CD4-positive, alpha-beta T cell treated with Interleukin-21 for 1 hour (primary cell): ENCODE data around the gene ADRA2C.

Experiments used
- DNase-seq: peaks from one replicate; pipeline ENCODE4 v3.0.0-alpha.2; 2020

The ADRA2C gene

DNA sequence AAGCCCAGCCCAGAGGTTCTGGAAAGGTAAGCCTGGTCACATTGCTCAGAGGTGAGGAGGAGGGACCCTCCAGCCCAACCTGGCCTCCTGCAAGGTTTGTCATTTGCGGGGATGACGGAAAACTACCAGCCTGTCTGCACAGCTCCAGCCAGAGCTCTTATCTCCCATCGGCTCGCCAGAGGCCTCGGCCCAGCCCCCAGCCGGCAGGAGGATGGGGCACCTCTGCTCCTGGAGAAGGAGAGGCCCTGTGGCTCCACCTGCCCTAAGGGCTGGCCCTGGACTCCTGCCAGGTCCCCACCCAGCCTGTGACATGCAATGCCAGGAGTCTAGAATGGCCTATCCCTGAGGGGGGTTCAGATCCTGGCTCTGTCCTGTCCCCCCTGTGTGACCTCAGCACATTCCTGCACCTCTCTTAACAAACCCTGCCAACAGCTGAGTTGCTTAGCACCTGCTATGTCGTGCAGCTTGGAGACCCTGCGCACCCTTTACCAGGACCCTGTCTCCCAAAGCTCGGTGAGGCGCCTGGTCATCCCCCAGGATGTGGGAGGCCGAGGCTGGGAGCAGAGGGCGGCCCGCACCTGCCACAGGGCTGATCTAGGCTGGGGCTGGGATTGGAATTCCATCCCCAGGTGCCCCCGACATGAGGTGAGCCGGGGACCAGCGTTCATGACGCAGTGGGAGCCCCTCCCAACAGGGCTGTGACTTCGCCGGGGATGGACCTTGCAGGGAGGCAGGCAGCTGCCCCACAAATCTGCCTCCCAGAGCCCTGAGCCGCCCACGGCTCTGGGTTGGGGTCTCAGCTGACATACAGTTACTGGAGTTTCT, 14.4 kb downstream of the ADRA2C start:
- DNase-seq, result no peak

- DNase-seq, result no peak
These were observed 15.2 kb downstream of the ADRA2C start for GRCh38 chr4:3781193-3781886.

DNA sequence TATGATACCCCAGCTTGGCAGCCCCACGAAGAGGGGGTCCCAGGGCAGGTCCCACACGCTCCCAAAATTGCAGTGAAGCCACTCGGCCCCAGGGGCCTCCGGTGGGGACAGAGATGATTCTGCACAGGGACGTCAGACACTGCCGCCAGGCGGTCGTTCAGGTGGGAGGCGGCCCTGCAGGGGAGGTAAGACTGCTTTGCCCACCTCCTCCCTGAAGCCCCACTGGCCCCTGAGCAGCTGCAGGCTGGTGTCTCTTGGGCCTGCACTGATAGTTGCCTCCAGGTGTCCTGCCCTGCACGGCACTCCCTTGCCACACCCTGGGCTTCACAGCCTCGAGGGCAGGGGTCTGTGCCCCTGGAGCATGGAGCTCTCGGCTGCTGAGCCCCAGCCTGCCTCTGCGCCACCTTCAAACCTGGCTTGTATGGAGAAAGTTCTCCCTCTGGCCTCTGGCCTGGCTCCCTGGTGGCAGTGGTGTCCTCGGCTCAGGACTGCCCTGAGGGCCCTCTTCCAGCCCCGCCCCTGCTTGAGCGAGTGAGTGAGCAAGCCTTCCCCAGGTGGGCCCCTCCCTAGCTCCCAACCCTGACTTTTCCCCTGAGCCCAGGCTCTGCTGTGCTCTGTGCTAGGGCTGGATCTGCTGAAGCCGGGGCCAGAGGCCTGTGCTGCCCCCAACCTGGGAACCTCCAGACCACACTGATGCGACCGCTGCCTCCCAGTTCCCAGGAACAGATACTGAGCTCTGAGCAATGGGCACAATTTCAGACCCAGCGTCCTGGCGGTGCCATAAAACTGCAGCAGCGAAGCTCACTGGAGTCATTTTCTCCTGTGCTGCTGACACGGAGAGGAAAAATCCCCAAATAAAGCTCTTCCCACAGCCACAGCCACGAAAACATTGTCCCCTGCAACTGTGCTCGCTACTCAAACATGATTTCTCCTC, 16.1 kb downstream of the ADRA2C start:
- DNase-seq, result no peak

DNA sequence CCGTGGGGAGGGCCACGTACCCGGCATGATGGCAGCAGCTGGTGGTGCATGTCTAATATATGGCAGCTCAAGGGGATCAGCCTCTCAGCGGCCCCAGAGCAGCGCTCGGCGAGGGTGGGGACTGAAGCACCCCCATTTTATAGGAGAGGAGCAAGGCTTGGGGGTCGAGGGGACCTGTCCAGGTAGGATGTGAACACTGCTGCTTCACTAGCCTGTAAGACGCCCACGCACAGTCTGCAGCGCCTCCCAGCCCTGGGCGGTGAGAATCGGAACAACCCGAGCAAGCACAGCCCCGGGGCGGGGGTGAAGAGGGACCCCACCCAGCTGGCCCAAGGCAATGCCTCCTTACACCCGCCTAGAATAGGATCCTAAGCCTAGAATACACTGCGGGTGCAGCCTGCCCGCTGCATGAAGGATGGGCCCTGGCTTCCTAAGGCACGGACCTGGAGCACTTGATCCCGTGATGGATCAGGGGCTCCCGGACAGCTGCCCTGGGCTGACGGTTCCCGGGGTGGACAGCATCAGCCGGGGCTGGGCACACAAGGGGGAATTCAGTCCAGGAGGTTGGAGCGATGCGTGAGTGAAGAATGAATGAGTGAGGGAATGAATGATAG, 17.6 kb downstream of the ADRA2C start:
- DNase-seq, result no peak

- DNase-seq, result no peak
These were observed 18.5 kb downstream of the ADRA2C start for GRCh38 chr4:3784454-3785291.

DNA sequence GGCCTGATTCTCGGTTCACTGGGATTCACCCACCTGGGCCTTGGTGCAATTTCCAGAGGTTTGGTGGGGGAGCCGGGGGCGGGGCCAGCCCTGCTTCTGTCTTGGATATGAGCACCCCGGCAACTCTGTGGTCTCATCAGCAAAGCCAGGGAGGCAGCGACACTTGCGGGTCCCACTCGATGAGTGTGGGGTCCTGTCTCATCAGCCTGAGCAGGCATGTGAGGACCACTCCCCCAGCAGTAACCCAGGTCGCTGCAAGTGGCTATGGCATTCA, 19.0 kb downstream of the ADRA2C start:
- DNase-seq, result no peak

DNA sequence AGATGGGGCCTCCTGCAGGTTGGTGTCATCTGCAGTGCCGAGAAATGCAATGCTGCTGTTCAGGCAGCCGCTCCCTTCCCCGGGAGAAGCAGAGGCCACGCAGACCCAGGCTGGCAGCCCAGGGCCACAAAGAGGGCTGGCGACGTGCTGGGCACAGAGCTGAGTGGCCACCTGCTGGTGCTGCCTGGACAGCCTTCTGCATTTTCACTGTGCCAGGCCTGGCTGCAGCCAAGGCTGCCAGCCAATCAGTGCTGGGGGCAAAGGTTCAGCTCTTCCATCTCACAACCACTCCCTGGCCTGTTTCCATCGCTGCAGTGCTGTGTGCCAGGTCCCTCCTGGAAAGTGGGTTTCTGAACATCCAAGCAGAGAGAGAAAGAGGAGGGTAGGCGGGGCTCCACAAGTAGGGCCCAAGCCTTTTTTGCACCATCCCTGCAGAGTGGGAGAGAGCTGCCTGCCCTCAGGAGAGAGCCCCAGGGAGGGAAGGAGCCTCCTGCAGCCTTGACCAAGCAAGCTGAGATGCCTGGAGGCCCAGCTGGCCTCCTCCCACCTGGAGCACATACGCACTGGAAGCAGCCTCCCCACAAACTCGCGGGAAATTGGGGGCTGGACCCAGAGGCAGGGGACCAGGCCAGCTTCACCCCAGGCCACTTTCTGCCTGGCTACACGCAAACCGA, 20.1 kb downstream of the ADRA2C start:
- DNase-seq, result no peak

DNA sequence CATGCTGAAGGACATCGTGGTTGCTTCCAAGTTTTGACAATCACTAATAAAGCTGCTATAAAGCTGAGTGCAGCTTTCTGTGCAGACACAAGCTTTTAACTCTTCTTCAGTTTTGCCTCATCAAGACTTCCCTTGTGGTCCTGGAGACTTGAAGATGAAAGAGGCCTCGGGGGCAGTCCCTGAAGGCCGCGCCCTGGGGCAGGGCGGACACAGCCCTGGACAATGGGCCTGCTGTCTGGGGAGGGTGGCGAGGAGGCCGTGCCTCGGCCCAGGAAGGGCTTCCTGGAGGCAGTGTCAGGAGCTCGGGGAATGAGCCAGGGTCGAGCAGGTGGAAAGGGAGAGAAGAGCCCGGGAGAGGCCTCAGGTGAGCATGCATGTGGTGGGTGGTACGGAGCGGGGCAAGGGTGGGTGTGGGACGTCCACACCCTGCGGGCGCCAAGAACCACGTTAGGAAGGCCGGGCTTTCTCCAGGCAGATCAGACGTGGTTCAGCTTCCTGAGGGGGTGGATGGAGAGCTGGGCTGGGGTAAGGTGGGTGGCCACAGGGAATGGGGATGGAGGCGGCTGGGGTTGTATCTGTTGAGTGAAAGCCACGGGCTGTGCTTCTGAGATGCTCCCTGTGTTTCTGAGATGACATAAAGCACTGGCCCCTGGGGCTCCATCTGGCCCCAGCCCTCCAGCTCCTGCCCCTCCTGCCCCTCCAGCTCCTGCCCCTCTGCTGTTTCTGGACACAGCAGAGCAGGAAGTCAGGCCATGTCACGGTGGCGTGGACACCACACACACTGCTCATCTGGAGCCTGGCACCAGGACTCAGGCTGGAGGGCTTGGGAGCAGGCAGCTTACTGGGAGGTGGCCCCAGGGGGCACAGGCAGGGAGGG, 21.5 kb downstream of the ADRA2C start:
- DNase-seq, result no peak

DNA sequence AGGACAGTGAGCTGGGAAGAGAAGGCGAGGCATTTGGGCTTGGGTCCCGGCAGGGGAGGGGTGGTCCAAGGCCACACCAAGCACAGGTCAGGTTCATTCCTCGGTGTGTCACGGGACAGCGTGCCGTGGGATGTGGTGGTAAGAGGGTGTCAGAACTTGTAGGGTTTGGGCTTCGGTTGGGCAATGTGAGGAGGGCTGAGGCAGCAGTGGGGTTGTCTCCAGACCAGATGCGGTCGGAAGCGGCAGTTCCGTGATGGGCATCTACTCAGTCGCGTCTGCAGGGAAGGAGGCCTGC, 22.1 kb downstream of the ADRA2C start:
- no peak for DNase-seq

- no peak for DNase-seq
These were observed 23.4 kb downstream of the ADRA2C start for GRCh38 chr4:3789587-3789986.

- no peak for DNase-seq
These were observed 23.9 kb downstream of the ADRA2C start for GRCh38 chr4:3790006-3790561.

DNA sequence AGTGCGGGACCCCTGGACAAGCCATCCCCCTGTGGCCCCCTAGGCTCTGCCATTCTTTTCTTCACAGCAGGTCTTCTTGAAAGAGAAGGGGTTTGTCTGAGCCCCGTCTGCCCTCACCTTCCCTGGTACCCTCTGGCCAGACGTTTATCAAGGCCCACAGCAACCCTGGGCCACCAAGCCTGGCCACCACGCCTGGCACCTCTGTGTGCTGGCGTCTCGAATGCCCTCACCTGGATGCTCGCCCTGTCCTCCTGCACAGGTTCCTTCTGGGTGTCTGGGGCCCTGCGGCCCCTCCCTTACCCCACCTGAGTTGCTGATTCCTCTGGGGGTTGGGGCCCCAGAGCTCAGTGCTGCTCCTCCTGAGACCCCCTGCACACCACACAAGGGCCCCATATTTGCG, 25.1 kb downstream of the ADRA2C start:
- DNase-seq, result no peak

DNA sequence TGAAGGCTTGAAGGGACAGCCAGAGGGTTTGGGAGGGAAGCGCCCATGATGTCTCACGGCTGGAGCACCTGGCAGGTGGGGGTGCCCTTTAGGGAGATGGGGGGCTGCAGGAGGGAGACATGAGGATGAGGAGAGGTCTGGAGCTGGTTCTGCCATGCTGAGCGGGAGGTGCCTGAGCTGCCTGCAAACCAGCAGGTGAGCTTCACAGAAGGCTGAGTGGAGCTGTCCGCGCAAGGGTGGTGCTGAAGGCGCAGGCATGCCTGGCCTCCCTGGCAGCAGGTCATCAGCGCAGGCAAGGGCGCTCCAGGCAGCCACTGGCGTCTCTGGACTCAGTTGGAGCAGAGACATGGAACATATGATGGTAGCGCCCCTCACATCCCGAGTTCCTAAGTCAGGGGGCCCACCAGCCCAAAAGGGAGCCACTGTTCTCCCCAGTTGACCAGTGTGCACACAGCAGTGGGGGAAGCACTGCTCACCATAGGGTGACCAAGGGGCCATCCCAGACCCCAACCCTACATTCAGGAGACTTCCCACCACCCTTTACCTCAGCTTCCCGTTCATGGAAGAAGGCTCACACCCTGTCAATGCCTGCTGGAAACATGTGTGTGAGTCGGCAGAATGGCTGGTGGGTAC, 25.8 kb downstream of the ADRA2C start:
- DNase-seq, result no peak

GRCh38 chr4:3792813-3793212, 26.6 kb downstream of the ADRA2C start:
- DNase-seq, result no peak

DNA sequence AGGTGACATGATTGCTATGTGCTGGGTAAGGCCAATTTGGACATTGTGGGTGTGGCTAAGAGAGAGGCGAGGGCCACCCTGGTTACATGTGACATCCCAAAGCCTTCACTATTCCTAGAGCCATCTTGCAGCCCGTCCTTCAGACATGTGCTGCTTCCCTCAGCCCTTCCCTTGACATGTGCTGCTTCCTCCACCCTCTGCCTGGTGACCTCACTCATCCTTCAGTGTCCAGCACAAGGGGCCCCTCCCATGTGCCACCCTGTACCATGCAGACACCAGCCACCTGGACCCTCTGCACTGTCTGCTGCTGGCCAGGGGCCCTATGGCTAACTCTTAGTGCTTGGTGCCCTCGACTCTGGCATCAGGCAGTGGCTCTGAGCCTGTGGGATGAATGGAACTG, 27.4 kb downstream of the ADRA2C start:
- no peak for DNase-seq

DNA sequence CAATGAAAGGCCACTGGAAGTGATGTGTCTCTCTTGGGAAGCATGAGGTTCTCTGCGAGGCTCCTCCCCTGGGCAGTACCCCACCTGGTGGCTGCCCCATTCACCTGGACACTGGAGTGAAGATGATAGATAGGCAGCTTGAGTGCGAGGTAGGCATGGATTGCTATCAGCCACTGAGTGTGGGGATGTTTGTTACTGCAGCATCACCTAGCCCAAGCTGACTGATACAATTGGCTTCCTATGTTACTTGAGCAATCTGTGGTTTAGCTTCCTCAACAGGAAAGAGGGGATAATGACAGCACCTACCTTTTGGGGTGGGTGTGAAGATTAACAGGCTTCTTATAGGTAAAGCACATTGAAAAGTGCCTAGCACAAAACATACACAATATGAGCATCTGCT, 30.8 kb downstream of the ADRA2C start:
- DNase-seq, result no peak

- DNase-seq, result no peak
These were observed 31.9 kb downstream of the ADRA2C start for GRCh38 chr4:3797831-3798790.

GRCh38 chr4:3799496-3799895, 33.3 kb downstream of the ADRA2C start:
- DNase-seq, result no peak

GRCh38 chr4:3800351-3800750, 34.2 kb downstream of the ADRA2C start:
- no peak for DNase-seq
